NCI-H2227 (cell line): Measurements from ENCODE around the gene REG3G.
"Not testable (repeated sequence)": the region's sequence is repeated elsewhere in the genome, so short reads cannot be mapped to it uniquely, and the experiment has no call there.

Experiments
- DNase-seq: peaks from one replicate; lab custom pipeline; 2025; ENCODE audit not compliant: unreplicated experiment; lab: John Stamatoyannopoulos, UW

The REG3G gene

GRCh38 chr2:79013629-79014028 is 11.9 kb upstream of the REG3G start:
- no peak for DNase-seq

GRCh38 chr2:79016342-79016741 is 9.2 kb upstream of the REG3G start:
- DNase-seq, result no peak

- no peak for DNase-seq
Observed at GRCh38 chr2:79026061-79026460, 559 bp downstream of the REG3G start.

DNA sequence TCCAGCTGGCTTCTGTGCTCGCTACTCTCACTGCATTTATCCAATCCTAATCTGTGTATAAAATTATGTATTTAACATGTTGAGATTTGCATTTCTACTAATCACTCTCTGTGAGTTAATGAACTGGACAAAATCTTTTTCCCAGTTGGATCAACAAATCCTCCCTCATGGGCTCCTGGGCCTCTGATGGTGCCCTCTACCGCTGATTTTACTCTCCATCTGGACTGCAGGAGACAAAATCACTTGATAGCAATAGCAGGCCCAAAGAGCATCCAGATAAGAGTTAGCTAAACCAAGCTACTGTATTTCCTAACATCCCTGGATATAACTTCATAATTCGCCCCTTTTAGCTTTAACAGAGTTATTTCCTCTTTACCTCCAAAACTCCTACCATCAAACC is 14.4 kb downstream of the REG3G start:
- DNase-seq, result no peak

- peak; percentile 51 for DNase-seq
Observed at GRCh38 chr2:79041032-79041448, 15.5 kb downstream of the REG3G start.

DNA sequence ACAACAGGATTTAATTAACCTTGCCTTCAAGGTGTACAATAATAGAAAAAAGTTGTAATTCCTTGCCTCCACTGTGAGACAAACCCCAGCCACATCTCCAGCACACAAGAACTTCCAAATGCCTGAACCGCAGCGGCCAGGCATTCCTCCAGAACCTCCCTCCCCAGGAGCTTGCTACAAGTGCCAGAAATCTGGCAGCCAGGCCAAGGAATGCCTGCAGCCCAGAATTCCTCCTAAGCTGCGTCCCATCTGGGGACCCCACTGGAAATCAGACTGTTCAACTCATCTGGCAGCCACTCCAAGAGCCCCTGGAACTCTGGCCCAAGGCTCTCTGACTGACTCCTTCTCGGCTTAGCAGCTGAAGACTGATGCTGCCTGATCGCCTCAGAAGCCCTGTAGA is 28.0 kb downstream of the REG3G start:
- not testable (repeated sequence) for DNase-seq

DNA sequence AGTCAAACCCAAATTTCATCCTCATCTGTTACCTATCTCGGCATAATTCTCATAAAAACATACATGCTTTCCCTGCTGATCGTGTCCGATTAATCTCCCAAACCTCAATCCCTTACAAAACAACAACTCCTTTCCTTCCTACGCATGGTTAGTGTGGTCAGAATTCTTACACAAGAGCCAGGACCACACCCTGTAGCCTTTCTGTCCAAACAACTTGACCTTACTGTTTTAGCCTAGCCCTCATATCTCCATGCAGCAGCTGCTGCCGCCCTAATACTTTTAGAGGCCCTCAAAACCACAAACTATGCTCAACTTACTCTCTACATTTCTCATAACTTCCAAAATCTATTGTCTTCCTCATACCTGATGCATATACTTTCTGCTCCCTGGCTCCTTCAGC is 29.3 kb downstream of the REG3G start:
- DNase-seq, result not testable (repeated sequence)

- no peak for DNase-seq
Observed at GRCh38 chr2:79065201-79065600, 39.7 kb downstream of the REG3G start.

DNA sequence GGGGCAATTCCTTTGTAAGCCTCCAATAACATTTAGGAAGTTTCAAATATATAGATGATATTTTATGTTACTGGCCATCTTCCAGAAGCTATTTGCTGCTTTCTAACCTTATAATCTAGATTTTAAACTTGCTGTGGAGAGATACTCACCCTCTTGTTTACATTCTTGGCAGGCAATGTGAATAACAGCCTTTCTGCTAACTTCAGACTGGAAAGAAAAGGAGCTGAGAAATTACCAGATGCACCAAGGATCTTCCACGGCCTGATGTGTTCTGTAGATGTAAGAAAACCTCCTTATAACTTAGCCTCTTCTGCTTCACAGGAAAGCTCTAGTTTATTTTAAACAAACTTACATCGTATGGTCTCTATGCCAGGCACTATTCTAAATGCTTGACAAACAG is 45.6 kb downstream of the REG3G start:
- DNase-seq, result no peak
